Activated naive CD4-positive, alpha-beta T cell treated with Interleukin-2 at 50 U/mL for 16 hours (primary cell): Measurements from ENCODE around the gene OR2A7.
"Not testable (repeated sequence)": the region's sequence is repeated elsewhere in the genome, so short reads cannot be mapped to it uniquely, and the experiment has no call there.

Experiments
- DNase-seq: peaks from one replicate; pipeline ENCODE4 v3.0.0-alpha.2; 2020

OR2A7 gene

GRCh38 chr7:144264692-144265091, at the start of gene OR2A7:
OR2A7 (minus strand) TSS chr7:144264792; CDS start chr7:144259628, 5,164 bp downstream.
- not testable (repeated sequence) for DNase-seq

GRCh38 chr7:144311872-144312469, 47.4 kb upstream of the OR2A7 start, which contains the start of gene OR2A1:
OR2A1 (plus strand) TSS chr7:144312419; CDS start chr7:144318125, 5,706 bp downstream.
- not testable (repeated sequence) for DNase-seq

GRCh38 chr7:144311218-144311617, 46.6 kb upstream of the OR2A7 start:
- not testable (repeated sequence) for DNase-seq

- DNase-seq: not testable (repeated sequence)
These were observed 45.1 kb upstream of the OR2A7 start for GRCh38 chr7:144309702-144310101.

- DNase-seq: not testable (repeated sequence)
These were observed 40.6 kb upstream of the OR2A7 start for GRCh38 chr7:144305156-144305555.

- not testable (repeated sequence) for DNase-seq
These were observed 39.0 kb upstream of the OR2A7 start for GRCh38 chr7:144303607-144304006.

GRCh38 chr7:144302578-144303303, 38.1 kb upstream of the OR2A7 start:
- not testable (repeated sequence) for DNase-seq

GRCh38 chr7:144293794-144294499, 29.4 kb upstream of the OR2A7 start:
- not testable (repeated sequence) for DNase-seq

- not testable (repeated sequence) for DNase-seq
These were observed 28.0 kb upstream of the OR2A7 start for GRCh38 chr7:144292384-144293161.

DNA sequence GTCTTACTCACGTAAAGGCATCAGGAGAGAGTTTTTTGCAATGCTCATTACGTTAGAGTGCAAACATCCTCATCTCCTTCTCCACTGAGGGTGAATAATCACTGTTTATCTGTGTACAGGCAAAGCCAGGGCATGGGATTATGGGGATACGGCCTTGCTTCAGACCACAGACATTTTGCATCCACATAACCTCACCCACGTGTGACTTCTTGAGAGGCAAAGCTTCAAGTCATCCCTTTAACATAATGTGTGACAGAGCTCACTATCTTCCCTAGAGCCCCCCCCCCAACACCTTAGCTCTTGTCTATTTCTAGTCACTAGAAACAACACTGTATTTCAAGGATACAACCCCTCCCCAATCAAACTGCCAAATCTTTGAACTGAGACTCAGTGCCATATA, 27.0 kb upstream of the OR2A7 start:
- DNase-seq: not testable (repeated sequence)

DNA sequence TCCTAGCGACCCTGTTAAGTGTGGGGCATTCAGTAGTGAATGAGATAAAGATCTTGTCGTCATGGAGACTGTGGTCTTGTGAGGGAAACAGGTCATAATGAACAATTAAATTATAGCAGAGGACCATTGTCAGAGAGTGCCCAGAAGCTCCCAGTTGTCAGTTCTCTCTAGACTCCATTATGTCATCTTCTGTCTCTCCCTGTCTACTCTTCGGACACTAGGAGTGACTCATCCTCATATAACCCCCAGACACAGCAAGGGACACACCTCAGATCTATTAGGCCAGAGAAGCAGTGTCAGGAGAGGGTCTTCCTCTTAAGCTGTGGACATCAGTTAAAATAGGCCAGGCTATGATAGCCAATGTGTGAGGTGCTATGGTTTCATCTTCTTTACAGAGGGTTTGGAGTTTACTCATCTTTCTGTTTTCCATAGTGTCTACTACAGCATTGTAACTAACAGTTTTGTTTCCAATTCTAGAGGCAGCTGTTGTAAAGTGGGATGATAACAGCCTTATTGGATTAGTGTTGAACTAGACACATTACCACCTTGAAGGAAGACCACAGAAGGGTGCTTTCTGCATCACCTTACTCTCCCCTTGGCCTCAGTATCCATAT, 22.7 kb upstream of the OR2A7 start:
- not testable (repeated sequence) for DNase-seq

GRCh38 chr7:144283716-144284115, 19.1 kb upstream of the OR2A7 start:
- not testable (repeated sequence) for DNase-seq

DNA sequence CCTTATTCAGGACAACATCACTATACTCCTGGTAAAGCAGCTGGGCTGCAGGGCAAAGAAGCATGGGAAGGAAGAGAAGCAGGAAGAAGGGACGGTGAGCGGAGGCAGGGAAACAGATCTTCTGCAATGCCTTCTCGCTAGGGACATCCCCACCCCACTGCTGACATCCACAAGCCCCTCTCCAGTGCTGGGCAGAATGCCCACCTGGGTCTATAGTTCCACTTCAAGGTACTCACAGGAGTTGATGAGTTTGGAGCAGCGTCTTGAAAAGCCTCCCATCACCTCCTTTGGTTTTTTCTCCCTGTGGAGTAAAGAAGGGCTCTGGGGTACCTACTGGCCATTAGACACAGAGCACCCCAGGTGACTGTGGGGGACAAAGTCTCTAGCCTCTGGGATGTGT, 17.9 kb upstream of the OR2A7 start:
- not testable (repeated sequence) for DNase-seq

DNA sequence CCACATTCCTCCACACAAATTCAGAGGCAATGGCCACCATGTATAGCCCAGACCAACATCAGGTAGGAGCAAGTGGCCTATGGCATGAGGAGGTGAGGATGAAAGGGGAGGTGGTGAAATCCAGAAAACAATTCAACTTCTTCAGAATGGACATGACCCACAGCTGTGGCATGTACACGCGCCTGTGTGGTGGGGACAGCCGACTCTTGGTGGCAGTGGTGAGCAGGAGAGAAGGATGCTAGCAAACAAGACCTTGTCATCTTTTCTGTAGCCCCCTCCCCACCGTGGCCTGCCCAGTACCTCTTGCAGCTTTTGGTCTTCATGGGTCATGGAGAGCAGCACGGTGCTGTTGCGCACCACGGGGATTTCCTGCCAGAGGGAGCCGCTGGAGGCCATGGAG, 17.4 kb upstream of the OR2A7 start:
- not testable (repeated sequence) for DNase-seq

DNA sequence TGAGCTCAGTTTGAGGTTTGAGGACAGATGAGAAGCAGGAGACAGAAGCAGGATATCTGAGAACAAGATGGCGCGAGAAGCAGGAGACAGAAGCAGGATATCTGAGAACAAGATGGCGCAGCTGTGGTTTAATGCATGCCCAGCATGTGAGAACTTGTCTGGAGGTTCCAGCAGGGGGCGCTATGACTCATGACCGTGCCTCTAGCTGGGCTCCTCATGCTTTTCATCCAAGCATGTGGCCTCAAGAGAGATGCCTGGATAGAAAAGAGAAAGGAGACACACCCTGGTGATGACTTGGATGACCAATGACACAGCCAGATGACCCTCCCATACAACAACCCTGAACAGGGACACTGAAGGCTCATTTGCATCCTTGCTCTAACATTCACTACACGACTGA, 15.4 kb upstream of the OR2A7 start:
- not testable (repeated sequence) for DNase-seq

DNA sequence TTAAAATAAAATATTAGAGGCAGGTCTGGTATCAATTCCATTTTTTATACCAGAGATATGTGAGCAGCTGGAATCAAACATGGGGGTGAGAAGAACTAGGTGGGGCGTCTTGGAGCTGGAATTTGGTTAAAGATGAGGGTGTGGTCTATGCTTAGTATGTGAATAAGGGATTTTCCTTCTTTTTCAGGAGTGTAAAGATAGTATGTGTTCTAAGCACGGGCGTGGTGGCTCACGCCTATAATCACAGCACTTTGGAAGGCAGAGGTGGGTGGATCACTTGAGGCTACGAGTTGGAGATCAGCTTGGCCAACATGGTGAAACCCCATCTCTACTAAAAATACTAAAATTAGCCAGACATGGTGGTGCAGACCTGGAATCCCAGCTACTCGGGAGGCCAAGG, 10.7 kb upstream of the OR2A7 start:
- not testable (repeated sequence) for DNase-seq

DNA sequence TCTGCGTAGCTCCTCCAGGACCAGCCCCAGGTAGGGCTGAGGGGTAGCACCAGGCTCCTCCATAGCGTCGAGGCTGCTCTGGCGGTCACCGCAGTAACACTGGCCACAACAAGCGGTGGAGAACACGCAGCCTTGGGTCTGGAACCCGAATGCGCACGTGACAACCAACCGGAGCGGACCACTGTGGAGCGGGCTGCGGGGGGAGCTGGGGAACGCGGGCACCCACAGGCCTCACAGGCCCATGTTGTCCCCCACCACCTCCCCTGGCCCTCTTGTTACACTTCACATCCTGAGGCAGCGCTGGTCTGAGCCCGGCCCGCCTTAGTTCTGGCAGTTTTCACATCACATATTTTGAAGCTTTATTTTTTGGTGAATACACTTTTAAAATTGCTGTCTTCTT, 4.6 kb upstream of the OR2A7 start, which contains the start of gene CTAGE8:
Gene CTAGE8 (minus strand): TSS at position 101 of the 400 bp plus-strand sequence. CDS start 38 bp downstream, at position 63.
- not testable (repeated sequence) for DNase-seq

DNA sequence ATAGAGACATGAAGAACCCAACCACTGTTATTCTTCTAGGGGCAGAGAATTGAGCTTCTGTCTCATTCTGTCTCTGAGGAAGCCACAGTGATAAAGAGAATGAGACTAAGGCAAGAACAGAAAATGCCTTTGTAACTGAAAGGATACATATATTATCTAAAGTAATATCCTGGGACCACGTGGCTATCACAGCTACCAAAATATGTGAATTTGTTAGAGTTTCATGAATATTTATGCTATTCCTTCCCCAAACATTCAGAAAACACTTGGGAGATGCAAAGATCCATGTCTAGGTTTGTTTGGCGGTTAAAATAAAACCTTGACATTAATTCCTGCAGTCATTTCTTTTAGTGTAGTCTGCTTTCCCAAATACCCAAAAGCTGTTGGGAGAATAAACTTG, 2.5 kb downstream of the OR2A7 start:
- DNase-seq: not testable (repeated sequence)

- not testable (repeated sequence) for DNase-seq
These were observed 5.5 kb downstream of the OR2A7 start for GRCh38 chr7:144259067-144259466.

GRCh38 chr7:144256112-144256511, 8.5 kb downstream of the OR2A7 start:
- DNase-seq: no peak

DNA sequence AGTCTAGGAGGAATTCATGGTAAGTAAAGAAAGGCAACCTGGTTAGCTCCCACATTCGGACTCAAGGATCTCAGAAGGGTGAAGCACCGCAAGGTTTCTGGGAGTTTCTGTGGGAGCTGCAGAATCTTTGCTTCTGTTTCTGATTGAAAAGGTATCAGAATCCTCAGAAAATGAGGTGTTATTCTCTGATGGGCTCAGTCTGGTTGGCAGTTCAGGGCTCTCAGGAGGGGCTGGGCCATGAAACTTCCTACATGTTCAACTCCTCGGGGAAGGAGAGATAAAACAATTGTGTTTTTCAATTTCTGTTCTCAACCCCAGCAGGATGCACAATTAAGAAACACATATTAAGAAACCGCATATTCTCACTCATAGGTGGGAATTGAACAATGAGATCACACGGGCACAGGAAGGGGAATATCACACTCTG, 9.1 kb downstream of the OR2A7 start:
- no peak for DNase-seq

GRCh38 chr7:144252307-144252706, 12.3 kb downstream of the OR2A7 start:
- DNase-seq: not testable (repeated sequence)
